Measurements from ENCODE around the gene GIT2.

- no peak for TF ChIP-seq POLR2AphosphoS5 (IDR thresholded peaks at IDR 0.05)
- no peak for TF ChIP-seq CTCF (IDR thresholded peaks at IDR 0.05)
- TF ChIP-seq POLR2A (IDR thresholded peaks at IDR 0.05) = no peak
These were observed 35.0 kb downstream of the GIT2 start for GRCh38 chr12:109961201-109961600.

Measured in breast epithelium (tissue), 3 donors.